HG02970 (cell line): ENCODE data around the gene SLC13A5.

Experiments used
- ATAC-seq: cut with Tn5 transposase; IDR thresholded peaks from one replicate; pipeline ENCODE4 v1.9.1; 2021; ENCODE audit warnings: mild to moderate bottlenecking, moderate library complexity, moderate number of reproducible peaks; ENCODE audit not compliant: unreplicated experiment, low FRiP score

Gene SLC13A5

GRCh38 chr17:6684881-6685767 is 28.0 kb downstream of the SLC13A5 start:
- ATAC-seq, result no peak

DNA sequence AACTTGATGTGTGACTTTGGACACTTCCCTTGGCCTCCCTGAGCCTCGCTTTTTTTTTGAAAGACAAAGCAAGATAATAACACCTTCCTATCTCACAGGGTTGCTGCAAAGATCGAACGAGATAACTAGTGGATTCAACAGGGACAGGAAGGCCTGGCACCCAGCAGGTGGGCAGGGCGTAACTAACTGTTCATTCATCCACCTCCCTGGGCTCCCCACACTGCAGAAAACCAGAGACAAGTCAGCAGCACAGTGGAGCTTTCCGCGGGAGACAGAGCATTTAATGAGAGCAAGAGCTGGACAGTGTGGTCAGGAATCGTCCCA is 28.7 kb downstream of the SLC13A5 start:
- ATAC-seq, result no peak

DNA sequence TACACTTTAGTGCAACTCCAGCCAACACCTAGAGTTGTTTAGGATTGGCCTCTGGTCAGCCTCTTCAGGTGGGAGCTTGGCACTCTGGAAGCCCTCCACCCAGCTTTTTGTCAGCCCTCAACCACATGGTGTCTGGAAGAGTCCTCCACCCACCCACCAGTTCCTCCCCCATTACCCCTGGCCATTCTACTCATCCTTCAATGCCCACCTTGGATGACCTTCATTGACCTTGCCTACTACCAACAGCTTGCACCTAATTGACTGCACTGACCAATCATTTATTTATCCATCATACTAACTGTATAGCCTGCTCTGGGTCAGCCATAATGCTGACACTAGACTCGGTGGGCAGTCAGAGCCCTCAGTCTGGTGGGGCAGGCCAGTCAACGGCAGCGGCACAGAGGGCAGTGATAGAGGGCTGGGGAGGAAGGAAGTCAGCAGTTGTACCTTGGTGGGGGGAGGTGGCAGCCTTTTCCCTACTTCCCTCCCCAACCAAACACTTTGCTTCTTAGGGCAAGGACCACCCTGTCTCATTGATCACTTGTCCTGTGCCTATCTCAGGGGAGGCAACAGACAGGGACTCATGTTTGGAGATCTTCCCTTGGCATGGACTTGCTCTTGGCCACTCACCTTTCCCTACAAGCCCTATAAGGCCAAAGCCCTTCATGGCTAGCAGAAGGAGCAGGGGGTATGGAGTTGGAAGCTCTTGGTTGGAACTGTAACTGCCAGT is 29.3 kb downstream of the SLC13A5 start:
- ATAC-seq, result no peak

DNA sequence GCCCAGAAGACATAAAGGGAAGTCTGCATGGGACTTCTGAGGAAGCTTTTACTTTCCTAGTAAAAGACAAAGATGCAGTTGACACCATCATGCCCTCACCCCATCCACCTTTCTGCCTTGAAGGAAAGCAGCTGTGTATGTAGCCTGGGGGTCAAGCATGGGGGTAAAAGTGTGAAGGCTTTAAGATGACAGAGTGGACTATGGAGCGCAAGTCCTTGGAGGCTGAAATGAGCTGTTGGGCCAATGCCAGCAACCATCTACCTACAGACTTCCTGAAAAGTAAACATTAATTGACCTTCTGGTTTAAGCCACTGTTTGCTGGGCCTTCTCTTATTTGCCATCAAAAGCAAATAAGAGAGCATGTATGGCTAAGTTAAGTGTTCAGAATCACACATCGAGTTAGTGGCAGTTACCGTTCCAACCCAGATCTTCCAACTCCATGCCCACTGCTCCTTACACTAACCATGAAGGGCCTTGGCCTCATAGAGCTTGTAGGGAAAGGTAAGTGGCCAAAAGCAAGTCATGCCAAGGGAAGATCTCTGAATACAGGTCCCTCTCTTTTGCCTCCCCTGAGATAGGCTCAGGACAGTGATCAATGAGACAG is 30.0 kb downstream of the SLC13A5 start:
- ATAC-seq, result no peak

DNA sequence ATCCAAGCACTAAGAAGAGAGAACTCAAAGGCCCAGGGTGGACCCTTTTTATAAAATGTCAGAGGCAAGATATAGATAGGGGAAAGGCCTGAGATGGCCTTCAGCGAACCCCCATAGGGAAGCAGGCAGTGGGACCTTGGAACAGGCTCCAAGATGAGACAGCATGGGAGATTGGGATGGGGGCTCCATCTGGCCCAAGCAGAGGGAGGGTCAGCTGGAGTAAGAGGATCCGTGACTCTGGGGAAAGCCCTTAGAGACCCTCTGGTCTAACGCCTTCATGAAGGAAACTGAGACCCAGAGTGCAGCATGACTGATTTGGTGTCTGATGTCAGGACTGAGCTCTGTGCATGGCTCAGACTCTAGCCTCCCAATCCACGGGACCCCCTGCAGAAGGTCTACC is 30.8 kb downstream of the SLC13A5 start:
- ATAC-seq, result no peak

DNA sequence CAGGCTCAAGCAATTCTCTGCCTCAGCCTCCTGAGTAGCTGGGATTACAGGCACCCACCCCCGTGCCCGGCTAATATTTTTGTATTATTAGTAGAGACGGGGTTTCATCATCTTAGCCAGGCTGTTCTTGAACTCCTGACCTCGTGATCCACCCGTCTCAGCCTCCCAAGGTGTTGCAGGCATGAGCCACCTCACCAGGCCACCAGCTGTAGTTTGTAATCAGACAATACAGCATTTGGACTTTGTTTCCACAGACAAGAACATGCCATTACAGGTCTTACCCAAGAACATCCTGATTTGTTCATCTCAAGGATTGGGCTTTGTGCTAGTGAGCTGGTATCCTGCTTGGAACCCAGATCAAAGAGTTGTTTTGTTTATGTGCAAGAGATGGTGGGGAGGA is 31.5 kb downstream of the SLC13A5 start:
- no peak for ATAC-seq

DNA sequence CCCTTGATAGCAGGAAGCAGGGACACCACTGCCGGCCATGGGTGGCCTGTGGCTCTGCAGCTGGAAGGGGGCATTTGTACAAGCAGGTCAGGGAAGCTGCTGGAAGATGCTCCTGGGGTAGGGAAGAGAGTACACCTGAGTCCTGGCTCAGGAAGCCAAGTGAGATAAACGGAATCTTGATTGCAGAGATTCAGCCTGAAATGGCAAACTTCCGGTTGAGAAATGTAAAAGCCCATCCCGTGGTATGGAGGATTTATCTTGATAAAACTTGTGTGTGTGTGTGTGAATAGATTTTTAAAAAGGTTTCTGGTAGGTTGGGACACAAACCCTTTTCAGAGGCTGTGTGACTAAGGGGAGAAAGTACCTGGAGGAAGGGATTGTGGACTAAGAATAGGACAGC is 32.0 kb downstream of the SLC13A5 start:
- ATAC-seq, result no peak

DNA sequence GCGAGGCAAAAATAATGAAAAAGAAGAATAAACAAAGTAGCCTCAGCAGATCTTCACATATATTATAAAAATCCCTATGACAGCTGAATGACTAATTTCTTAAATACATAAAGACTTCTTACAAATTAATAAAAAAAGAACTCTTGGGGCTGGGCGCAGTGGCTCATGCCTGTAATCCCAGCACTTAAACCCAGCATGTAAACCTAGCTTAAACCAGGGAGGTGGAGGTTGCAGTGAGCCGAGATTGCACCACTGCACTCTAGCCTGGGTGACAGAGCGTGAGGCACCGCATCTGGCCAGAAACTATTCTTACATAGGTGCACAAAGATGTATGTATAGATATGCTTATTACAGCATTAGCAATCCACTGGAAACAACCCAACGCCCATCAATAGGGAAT is 33.9 kb downstream of the SLC13A5 start:
- ATAC-seq, result no peak

- no peak for ATAC-seq
Measured at GRCh38 chr17:6677946-6678345, 35.2 kb downstream of the SLC13A5 start.

DNA sequence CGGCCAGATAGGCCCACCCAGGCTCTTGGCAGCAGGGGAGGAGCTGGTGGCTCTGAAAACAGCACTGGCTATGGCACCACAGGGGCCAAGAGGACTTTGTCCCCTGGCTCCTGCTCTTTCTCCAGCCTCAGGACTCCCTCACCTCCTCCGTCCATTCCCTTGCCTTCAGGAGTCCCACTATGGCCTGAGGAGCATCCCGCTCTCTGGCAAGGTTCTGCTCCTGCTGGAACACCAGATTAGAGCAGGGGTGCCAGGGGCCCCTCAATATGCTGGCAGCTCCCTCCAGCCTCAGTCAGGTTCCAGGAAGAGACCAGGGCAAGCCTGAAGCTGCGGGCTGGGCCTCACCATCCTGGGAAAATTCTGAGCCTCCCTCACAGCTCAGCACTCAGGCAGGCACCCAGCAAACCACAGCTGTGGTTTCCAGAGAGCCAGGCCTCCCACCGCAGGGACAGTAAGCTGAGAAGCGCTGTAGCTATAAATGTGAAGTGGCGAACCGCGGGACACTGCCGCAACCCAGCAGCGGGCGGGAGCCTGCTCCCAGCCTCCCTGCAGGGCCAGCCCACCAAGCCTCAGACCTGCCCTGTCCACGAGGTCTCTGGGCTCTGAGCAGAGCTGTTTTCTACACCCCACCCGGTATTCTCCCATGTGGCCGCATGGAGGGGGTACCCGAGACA is 35.9 kb downstream of the SLC13A5 start:
- ATAC-seq, result no peak

GRCh38 chr17:6676802-6677157 is 36.4 kb downstream of the SLC13A5 start:
- no peak for ATAC-seq

DNA sequence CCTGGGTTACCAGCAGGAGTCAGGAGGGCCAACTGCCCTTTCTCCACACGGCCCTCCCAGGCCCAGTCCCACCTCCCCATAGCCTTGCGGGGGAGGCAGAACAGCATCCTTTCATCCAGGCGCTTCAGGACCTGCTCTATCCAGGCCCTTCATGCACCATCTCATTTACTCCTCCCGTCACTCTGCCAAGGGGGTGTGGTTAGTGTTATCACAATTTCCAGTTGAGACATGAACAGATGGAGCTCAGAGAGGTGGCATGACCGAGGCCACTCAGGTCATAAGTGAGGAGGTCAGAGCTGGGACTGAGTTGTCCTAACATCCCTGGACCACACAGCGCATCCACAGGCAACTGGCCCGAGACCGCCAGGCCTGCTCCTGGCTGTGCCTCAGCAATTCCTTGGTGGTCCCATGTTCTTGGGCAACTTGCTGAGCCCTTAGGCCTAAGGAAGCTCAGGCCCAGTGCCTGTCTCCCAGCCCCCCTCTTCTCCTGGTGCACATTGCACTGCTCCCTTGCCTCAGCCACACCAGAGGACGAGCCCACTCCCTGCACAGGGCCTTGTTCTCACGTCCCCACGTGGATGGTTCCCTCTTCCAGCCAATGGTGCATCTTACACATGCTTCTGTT is 37.9 kb downstream of the SLC13A5 start:
- ATAC-seq, result no peak

DNA sequence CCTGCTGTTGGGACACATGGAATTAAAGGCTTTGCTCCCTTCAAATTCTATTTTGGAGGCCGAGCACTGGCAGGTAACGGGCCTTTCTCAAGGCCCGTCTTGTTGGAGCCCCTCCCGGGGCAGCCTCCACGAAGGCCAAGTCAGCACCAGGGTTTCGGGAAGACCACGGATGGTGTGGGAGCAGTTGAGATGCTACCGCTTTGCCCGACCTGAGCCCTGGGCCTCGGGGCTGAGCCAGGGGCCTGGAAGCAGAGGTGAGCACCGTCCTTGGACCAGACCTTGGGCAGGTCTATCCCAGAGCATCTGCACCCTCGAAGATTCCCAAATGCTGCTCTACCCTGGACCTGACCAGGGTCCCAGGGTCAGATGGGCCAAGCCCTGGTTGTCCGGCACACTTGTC is 38.6 kb downstream of the SLC13A5 start:
- ATAC-seq, result no peak

DNA sequence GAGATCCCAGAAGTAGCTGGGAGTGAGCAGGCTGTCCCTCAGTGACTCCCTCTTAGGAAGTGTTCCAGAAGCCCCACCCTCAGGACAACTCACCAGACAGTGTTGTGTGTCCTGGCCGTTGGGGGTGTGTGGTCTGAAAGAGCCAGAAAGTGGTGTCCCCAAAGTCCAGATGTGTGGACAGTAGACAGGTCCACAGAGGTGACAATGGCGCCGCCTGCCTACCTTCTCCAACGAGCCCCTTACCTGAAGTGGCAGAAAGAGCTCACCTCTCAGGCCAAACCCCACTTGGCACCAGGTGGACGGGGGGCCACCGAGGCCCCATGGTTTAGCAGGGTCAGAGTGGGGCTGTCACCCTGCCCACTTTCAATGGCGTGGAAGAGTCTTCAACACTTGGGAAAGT is 41.7 kb downstream of the SLC13A5 start:
- no peak for ATAC-seq

DNA sequence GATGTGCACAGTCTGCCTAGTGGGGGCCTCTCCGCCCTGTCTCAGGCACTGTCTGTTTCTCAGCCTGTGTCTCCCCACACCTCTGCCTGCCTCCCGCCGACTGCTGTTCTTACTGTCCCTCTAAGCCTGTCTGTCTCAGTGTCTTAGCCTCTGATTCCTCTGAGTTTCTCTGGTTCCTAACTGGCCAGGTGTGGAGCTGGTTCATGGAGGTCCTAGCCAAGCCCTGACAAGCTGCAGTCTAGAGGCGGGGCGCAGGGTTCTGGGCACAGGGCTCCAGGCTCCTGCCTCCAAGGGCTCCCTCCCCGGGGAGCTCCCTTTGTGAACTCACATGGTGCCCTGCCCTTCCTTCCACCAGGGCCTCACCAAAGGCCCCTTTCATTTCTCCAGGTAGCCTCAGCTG is 42.2 kb downstream of the SLC13A5 start:
- no peak for ATAC-seq

DNA sequence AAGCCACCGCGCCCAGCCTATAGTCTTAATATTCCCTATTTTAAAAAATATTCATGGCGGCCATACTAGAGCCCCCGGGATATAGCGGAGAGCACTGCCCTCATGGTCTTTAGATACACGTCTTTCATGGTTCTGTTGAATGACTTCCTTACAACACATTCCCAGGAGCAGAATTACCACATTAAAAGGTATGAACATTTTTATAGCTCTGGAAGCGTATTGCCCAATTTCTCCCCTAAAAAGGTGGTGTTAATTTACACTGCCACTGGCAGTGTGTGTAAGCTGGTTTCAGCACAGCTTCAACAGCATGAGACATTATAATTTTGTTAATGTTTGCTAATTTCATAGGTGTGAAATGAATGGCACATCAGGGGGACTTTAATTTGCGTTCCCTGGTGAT is 42.6 kb downstream of the SLC13A5 start:
- no peak for ATAC-seq

DNA sequence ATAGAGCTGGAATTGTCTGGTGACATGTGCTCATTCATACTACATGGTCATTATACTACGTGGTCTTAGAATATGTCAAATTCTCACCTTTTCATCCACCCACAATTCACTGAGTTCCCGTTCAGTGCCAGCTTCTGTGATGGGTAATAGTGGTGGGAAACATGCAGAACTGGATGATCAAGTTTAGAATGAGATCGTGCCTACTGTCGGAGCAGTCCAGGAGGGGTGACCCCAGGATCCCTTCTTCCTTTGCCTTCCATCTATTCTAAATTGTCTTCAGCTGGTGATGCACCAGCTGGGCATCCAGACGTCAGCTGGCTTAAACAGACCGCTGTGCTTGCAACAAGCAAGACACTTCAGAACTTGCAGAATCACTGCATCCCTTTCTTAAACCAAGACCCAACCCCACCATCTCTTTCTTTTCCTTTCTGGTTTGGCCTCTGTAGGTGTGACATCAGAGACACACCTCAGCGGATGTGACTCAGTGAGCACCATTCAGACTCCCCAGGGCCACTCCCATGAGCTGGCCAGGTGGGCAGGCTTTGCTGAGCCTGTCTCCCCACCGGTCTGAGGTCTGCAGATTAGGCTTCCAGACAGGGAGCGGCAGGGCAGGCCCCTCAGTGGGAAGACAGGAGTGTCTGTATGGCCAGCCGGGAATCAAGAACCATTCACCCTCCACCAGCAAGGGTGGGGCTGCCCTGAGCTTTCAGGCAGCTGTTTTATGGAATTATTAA is 43.5 kb downstream of the SLC13A5 start:
- no peak for ATAC-seq

DNA sequence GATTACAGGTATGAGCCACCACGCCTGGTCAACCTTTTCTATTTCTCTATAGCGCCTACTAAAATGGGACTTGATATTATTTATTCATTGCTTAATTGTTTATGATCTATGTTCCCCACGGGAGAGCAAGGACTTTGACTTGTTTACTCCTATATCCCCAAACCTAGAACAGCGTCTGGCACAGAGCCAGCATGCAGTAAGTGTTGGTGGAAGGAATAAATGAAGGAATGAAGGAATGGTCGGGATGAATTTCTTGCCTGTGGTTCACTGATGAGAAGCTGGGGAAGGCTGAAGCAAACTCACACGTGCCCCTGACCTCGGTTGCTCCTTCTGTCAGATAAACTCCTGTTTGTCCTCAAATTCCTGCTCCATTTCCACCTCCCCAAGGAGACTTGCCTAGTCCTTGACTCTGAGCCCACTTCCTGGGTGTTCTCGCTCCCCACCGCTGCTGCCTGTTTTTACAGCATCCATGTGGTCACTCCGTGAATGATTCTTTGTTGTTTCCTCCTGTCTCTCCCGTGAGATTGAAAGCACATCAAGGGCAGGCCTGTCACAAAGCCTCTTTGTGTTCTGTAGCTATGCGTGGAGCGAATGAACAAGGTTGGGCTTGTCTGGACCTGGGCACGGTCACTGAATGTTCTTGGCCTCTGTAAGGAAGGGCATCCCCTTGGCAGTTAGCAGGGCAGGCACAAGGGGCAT is 44.3 kb downstream of the SLC13A5 start:
- no peak for ATAC-seq

- no peak for ATAC-seq
Measured at GRCh38 chr17:6668219-6668618, 45.0 kb downstream of the SLC13A5 start.
